CD4-positive, alpha-beta T cell treated with Interleukin-15 for 4 hours (primary cell): Measurements from ENCODE around the gene SH3RF2.
"Not testable (repeated sequence)": the region's sequence is repeated elsewhere in the genome, so short reads cannot be mapped to it uniquely, and the experiment has no call there.

Experiments used
- DNase-seq: peaks from one replicate; pipeline ENCODE4 v3.0.0-alpha.2; 2020; ENCODE audit warnings: low spot score

Gene SH3RF2

GRCh38 chr5:146082798-146083197 lies 146.4 kb downstream of the SH3RF2 start:
- no peak for DNase-seq

GRCh38 chr5:146084376-146084775 lies 148.0 kb downstream of the SH3RF2 start:
- DNase-seq: no peak

- no peak for DNase-seq
Measured at GRCh38 chr5:146088098-146088497, 151.7 kb downstream of the SH3RF2 start.

GRCh38 chr5:146089287-146089686 lies 152.9 kb downstream of the SH3RF2 start:
- DNase-seq: no peak

GRCh38 chr5:146091881-146092280 lies 155.5 kb downstream of the SH3RF2 start:
- DNase-seq: no peak

GRCh38 chr5:146098047-146098446 lies 161.7 kb downstream of the SH3RF2 start:
- no peak for DNase-seq

GRCh38 chr5:146101646-146102045 lies 165.3 kb downstream of the SH3RF2 start:
- no peak for DNase-seq

- DNase-seq: no peak
Measured at GRCh38 chr5:146103594-146103993, 167.2 kb downstream of the SH3RF2 start.

GRCh38 chr5:146105477-146105876 lies 169.1 kb downstream of the SH3RF2 start, which contains the start of gene PLAC8L1:
Gene PLAC8L1, minus strand, starts transcription at chr5:146105577. Its CDS starts 1,266 bp downstream, at chr5:146104311.
- DNase-seq: no peak

DNA sequence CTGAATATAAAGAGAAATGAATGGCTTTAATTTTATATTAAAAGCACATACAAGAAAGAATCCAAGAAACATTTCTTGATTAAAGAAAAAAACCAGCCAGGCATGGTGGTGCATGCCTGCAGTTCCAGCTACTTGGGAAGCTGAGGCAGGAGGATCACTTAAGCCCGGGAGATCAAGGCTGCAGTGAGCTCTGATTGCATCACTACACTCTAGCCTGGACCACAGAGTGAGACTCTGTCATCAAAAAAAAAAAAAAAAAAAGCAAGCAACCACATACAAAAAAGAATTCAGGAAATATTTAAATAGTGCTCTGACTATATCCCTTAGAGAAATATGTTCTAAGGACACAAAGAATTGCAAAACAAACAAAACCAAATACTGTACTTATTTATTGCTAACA lies 171.5 kb downstream of the SH3RF2 start:
- no peak for DNase-seq

DNA sequence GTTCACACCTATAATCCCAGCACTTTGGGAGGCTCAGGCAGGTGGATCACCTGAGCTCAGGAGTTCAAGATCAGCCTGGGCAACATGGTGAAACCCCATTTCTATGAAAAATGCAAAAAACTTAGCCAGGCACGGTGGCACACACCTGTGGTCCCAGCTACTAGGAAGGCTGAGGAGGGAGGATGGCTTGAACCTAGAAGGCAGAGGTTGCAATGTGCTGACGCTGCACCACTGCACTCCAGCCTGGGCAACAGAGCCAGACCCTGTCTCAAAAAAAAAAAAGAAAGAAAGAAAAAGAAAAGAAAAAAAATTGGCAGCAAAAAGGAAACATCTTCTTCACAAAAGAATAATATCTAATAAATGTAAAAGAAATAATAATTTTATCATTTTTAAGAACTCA lies 172.5 kb downstream of the SH3RF2 start:
- not testable (repeated sequence) for DNase-seq

- no peak for DNase-seq
Measured at GRCh38 chr5:146109379-146109778, 173.0 kb downstream of the SH3RF2 start.

GRCh38 chr5:146111409-146111808 lies 175.0 kb downstream of the SH3RF2 start:
- DNase-seq: no peak

DNA sequence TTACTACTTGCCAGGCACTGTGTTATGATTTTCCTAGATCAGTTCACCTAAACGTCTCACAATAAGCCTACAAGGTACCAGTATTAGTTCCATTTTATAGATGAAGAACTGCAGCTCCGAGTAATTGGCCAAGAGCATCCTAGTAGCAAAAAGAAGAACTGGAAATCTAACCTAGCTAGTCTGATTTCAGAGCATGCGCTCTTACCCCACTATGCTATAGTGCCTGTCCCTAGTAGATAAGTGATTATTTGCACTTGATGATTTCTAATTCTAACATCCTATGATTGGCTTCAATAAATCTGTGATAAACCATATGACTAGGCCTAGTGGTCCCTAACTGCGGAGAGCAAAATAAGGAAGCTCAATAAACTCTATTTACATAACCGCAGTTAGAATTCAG lies 176.1 kb downstream of the SH3RF2 start:
- no peak for DNase-seq
